ENCODE results near the gene CUX1.

CUX1 gene

DNA sequence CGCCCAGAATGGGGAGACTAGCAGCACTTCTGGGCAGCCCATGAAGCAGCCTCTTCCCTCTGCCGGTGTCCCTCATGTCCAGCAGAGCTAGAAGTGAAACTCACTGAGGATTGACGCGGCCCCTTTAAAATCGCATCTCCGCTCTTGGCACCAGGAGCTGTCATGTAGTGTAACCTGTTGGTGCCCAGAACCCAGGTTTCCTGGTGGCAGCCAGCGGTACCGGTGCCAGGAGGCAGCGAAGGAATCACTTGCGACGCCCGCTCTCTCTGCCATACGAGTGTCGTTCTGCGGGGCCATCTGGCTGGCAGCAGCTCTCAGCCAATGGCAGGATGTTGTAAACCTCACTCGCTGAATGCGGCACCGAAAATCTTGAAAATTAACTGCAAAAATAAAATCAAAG, 82.7 kb downstream of the CUX1 start:
- DNase-seq: no peak

- no peak for DNase-seq
Observed at GRCh38 chr7:101901661-101902491, 84.5 kb downstream of the CUX1 start.

DNA sequence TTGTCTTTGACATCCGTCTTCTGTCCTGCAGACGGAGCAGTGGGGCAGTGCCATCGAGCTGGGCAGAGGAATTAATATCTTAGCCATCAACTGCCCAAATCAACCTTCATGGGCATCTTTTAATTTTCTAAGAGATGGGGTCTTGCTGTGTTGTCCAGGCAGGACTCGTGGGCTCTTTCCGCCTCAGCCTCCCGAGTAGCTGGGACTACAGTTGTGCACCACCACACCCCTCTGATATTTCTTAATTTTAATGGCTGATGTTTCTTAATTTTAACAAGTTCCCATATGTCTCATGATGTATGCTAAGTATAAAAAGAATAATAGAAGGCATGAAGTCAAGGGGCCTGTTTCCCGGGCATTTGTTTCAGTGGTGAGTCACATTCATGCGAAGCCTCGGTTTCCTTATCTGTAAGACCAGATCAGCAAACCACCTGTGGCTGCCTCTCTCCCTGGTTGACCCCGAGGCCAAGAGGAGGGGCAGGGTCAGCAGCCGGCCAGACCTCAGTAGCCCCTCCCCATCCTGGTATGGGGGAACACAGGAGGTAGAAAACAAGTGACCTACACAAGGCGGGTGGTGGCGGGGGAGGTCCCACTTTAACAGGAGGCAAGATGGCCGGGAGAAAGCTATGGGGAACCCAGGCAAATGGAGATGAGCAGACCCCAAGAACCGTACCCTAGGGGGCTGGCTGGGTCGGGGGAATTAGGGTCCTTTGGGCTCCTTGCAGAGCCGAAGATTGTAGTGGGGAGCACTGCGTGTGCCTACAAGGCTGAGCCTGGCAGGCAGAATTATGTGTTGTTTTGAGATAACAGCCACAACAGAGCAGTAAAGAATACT, 85.5 kb downstream of the CUX1 start:
- DNase-seq: no peak

DNA sequence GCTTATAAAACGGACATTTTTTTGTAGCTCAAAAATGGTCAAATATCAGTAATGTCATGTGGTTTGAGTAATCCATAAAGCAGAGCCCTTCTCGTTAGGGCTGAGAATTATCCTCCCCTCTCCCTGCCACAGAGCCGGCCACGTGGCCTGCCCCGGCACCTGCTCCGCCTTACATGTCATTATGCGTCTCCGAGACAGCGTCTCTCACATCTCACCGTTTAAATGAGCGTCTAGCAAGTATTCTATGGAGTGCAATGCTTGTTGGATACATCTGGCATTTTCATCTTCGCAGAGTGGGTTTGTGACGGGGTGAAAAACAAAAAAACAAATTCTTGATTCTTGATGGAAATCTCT, 86.1 kb downstream of the CUX1 start:
- DNase-seq: no peak

DNA sequence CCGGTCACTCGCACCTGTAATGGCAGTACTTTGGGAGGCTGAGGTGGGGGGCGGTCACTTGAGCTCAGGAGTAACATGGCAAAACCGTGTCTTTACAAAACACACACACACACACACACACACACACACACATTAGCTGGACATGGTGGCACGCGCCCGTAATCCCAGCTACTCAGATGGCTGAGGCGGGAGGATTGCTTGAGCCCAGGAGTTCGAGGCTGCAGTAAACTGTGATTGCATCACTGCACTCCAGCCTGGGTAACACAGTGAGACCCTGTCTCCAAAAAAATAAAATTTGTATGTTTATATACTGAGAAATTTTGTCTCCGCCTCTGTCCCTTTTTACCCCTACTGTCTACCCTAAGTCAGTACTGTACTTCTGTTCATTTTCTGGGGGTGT, 86.6 kb downstream of the CUX1 start:
- no peak for DNase-seq

- no peak for DNase-seq
Observed at GRCh38 chr7:101905203-101905865, 87.9 kb downstream of the CUX1 start.

DNA sequence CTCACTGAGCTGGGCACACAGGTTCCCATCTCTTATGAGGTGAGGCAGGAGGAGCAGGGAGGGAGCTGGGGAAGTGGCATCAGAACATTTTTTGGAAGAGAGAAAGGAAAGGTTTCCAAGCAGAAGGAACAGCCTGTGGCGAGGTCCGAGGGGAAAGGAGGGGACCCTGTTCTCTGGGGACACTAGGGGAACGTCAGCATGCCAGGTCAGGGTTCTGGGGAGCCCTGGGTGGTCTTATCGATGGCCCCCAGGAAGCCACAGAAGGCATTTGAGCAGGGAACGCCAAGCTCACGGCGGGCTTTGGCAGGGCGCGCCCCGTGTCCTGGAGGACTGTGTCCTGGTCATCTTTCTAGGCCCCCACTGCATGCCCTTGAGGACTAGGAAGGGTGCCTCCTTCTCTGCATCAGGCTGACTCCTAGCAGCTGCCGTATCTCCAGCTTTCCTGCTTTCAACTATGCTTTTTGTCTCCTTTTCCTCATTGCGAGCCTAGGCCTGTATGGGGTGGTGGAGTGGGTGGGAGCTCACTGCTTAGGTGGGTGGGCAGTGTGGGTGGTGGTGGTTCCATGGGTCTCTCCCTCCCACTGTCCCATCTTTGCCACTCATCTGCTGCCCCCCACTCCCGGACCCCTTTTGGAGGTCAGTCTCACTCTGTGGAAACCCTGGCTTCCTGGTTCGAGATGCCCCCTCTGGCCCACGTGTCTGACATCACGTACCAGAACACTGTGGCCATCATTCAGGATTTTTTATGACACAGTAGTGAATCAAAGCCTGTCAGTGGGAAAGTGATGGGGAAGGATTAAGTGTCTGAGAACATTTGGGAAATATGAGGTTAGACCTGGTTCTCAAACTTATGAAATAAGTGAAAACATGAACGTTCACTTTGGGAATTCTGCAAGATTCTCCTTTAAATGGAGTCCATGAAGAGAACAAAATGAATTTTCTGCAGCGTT, 89.1 kb downstream of the CUX1 start:
- DNase-seq: no peak

GRCh38 chr7:101910991-101911799, 93.8 kb downstream of the CUX1 start:
- DNase-seq: no peak

GRCh38 chr7:101911800-101912715, 94.6 kb downstream of the CUX1 start:
- no peak for DNase-seq

DNA sequence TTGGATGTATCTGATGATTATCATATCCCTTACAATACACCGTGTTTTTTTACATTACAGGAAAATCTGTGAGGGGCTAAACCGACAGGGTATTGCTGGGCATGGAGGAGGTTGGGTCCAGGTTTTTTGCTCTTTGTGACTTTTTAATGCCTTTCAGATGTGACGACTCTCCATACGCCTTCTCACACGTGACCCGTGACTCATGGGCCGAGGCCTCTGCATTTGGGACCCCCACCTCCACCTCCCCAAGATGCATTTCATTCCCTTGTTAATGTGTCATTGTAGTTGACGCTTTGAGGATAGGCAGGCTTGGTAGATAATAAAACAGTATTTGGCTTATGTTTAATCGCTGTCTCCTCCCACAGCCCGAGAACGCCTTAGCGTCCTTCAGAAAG, 95.3 kb downstream of the CUX1 start:
- DNase-seq: no peak

GRCh38 chr7:101913247-101913721, 95.9 kb downstream of the CUX1 start:
- no peak for DNase-seq

GRCh38 chr7:101913851-101914250, 96.4 kb downstream of the CUX1 start:
- no peak for DNase-seq

DNA sequence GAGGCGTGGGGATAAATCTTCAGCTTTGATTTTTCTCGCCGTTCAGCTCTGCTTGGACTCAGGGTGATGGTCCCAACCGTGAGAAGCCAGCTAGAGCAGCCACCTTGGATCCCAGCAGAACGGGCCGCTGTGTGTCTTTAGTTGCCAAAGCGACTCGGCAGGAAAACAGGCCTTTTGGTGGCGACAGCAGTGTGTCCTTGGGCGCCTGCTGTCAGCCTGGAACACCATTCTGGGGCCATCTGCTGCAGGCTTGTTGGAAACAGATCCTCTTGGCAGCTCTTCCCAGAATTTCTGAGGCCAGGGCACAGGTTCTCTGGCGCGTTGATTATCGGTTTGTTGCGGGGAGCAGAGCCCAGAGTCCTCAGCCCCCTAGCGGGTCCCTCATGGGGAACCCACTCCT, 97.6 kb downstream of the CUX1 start:
- no peak for DNase-seq

GRCh38 chr7:101916041-101916800, 98.8 kb downstream of the CUX1 start:
- no peak for DNase-seq

DNA sequence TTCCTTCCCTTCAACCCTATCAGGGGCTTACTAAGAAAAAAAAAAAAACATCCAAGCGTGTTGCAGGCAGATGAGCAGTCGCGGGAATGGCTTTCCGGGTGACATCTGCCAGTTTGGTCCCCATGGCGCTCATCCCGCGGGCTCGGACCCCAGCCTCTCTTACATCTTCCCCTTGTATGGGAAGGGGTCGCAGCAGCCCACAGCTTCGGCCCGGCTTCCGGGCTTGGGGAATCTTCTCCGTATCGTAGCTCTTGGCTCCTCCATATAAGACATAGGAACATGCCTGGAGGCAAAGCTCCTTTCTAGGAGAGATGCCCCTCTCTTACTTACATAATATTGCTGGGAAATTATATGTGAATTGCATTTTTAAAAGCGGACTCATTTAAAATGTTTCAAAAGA, 99.5 kb downstream of the CUX1 start:
- no peak for DNase-seq

DNA sequence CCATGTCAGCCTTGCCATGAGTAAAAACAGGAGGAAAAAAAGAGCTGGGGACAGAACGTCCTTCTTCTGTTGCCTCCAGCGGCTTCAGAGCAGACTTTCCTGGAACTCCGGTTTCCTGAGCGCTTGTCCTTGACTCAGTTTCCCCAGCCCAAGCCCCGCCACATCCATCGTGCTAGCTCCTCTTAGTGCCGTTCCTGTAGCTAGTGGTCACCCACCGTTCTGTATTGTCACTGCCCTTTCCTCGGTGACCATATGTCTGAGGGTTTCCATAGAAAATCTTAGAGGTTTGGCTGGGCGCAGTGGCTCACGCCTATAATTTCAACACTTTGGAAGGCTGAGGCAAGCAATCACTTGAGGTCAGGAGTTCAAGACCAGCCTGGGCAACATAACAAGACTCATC, 100.1 kb downstream of the CUX1 start:
- no peak for DNase-seq

- DNase-seq: no peak
Observed at GRCh38 chr7:101918426-101918825, 101.0 kb downstream of the CUX1 start.

GRCh38 chr7:101919363-101920115, 102.1 kb downstream of the CUX1 start:
- DNase-seq: no peak

- DNase-seq: no peak
Observed at GRCh38 chr7:101921061-101921460, 103.6 kb downstream of the CUX1 start.

Measured in activated CD8-positive, alpha-beta memory T cell treated with anti-CD3 and anti-CD28 coated beads for 24 hours (primary cell).